Upper lobe of right lung (tissue), 1 donor: ENCODE measurements around the gene ALKBH6. TPM values are rescaled to one million over a fixed set of nuclear protein-coding genes. Genes with fewer than 3 reads are reported as not detected.

Source experiments
- ATAC-seq: fragments of 200-7000 bp; cut with Tn5 transposase; one replicate; pipeline ENCODE4 v1.9.1; 2020; ENCODE audit warnings: mild to moderate bottlenecking, moderate library complexity
- DNase-seq: peaks from one replicate; pipeline ENCODE4 v3.0.0-alpha.2; 2020
- H3K27ac ChIP-seq: fragments of 200-600 bp; one replicate; pipeline ENCODE4 v1.8.0; 2022
- H3K27me3 ChIP-seq: fragments of 200-600 bp; one replicate; pipeline ENCODE4 v1.8.0; 2022; ENCODE audit warnings: mild to moderate bottlenecking
- H3K36me3 ChIP-seq: fragments of 200-600 bp; one replicate; pipeline ENCODE4 v1.8.0; 2022
- H3K4me1 ChIP-seq: fragments of 200-600 bp; one replicate; pipeline ENCODE4 v1.8.0; 2022
- H3K4me3 ChIP-seq: fragments of 200-600 bp; one replicate; pipeline ENCODE4 v1.8.0; 2022; ENCODE audit warnings: mild to moderate bottlenecking
- H3K9me3 ChIP-seq: fragments of 200-600 bp; one replicate; pipeline ENCODE4 v1.8.0; 2022
- intact Hi-C: fragments of 100-400 bp; cut with DNase I; formaldehyde crosslinking; loops from one replicate; pipeline ENCODE4 v1.11.0; 2022
- total RNA-seq: library from RNA; stranded (reverse); fragmentation: NEBNext Ultra II Directional; extraction: Animal tissue kit (Norgen Biotek cat#: 25700); gene quantifications from one replicate; pipeline ENCODE4 v1.2.1, GENCODE V29; 2021
- TF ChIP-seq, protein P1 (sequence below): fragments of 200-600 bp; IDR thresholded peaks from one replicate; pipeline ENCODE4 v1.8.0; 2022; ENCODE audit warnings: antibody characterized with exemption
- donor health status: DM: no; HTN: yes; CAD: no; lungs with severe emphysema.

The ALKBH6 gene
- total RNA-seq, 1 donor from 2014 or later = 18.7 TPM

DNA sequence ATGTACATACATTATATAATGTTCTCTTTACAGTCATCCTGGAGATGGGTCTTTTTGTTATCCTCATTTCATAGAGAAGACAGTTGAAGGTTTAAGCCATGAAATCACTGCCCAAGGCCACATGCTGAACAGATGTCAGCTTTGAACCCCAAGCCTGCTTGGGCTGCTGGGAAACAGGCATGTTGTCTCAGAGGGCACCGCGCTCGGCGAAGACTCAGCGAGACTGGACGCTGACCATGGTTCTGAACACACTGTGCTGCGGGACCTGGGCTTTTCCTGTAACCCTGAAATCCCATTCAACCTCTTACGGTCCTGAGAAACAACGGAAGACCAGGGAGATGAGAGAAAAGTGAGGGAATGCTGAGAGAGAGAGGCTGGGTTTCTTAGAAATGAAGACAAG lies 50.5 kb downstream of the ALKBH6 start:
- peaks cover 8% of the 10 kb centered on the region for H3K4me1 ChIP-seq
- DNase-seq = no peak
- H3K27me3 ChIP-seq = peaks cover 43% of the 10 kb centered on the region
- TF ChIP-seq, protein P1, sequence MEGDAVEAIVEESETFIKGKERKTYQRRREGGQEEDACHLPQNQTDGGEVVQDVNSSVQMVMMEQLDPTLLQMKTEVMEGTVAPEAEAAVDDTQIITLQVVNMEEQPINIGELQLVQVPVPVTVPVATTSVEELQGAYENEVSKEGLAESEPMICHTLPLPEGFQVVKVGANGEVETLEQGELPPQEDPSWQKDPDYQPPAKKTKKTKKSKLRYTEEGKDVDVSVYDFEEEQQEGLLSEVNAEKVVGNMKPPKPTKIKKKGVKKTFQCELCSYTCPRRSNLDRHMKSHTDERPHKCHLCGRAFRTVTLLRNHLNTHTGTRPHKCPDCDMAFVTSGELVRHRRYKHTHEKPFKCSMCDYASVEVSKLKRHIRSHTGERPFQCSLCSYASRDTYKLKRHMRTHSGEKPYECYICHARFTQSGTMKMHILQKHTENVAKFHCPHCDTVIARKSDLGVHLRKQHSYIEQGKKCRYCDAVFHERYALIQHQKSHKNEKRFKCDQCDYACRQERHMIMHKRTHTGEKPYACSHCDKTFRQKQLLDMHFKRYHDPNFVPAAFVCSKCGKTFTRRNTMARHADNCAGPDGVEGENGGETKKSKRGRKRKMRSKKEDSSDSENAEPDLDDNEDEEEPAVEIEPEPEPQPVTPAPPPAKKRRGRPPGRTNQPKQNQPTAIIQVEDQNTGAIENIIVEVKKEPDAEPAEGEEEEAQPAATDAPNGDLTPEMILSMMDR = no peak
- no peak overlapping the region for H3K4me3 ChIP-seq
- intact Hi-C loops = no loop called here
- no peaks in the 10 kb centered on the region for H3K9me3 ChIP-seq
- H3K36me3 ChIP-seq = no peaks in the 10 kb centered on the region
- H3K27ac ChIP-seq = no peak overlapping the region
- peak; percentile 17 for ATAC-seq

DNA sequence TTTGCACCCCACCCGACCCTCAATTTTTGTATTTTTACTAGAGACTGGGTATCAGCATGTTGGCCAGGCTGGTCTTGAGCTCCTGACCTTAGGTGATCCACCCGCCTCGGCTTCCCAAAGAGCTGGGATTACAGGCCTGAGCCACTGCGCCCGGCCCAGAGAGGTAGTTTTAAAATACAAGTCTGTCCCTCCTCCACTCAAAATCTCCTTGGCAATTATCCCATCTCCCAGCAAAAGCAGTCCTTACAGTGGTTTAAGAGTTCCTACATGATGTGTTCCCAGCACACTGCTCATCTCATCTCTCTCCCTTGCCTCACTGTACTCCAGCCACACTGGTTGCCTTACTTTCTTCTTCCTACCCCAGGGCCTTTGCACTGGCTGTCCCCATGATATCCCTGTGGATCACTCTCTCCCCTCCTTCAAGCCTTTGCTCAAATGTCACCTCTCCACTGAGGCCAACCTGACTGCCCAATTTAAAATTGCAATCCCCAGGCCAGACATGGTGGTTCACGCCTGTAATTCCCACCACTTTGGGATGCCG lies 53.5 kb downstream of the ALKBH6 start:
- no peak for DNase-seq
- intact Hi-C loops = no loop called here
- no peak overlapping the region for H3K4me3 ChIP-seq
- no peaks in the 10 kb centered on the region for H3K9me3 ChIP-seq
- ATAC-seq = no peak
- H3K4me1 ChIP-seq = peaks cover 8% of the 10 kb centered on the region
- no peak overlapping the region for H3K27ac ChIP-seq
- TF ChIP-seq, protein P1 = no peak
- H3K36me3 ChIP-seq = no peaks in the 10 kb centered on the region
- H3K27me3 ChIP-seq = peaks cover 43% of the 10 kb centered on the region

DNA sequence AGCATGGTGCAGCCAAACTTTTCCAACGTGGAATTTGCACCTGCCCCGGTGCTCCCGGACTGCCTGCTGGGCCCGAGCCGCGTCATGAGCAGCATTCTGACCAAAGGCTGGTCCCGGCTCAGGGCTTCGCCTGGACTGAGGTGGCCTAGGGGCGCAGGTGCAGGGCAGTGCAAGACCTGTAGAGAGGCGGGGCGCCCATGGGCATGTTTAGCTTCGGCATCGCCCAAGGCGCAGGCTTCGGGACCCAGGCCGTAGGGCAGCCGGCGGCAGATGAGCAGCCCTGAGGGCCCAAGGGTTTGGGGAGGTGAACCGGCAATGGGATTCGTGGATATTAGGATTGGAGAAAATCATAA lies 54.1 kb downstream of the ALKBH6 start:
- TF ChIP-seq, protein P1 = no peak
- ATAC-seq = no peak
- Histone ChIP-seq H3K27ac (no peak overlapping the region), H3K36me3 (no peaks in the 10 kb centered on the region), H3K9me3 (no peaks in the 10 kb centered on the region), H3K4me3 (no peak overlapping the region), H3K27me3 (peaks cover 40% of the 10 kb centered on the region), H3K4me1 (peaks cover 8% of the 10 kb centered on the region)
- intact Hi-C loops = no loop called here
- DNase-seq = no peak

Other genes with a start within 250 kb of the ALKBH6 start
- 6.8 TPM for gene ARHGAP33, start 238.6 kb downstream of the ALKBH6 start, total RNA-seq
- gene PRODH2, start 201.4 kb downstream of the ALKBH6 start, total RNA-seq = not detected
- not detected for gene NPHS1, start 161.7 kb downstream of the ALKBH6 start, total RNA-seq
- gene KIRREL2, start 157.3 kb downstream of the ALKBH6 start, total RNA-seq = not detected
- 7.0 TPM for gene APLP1, start 145.6 kb downstream of the ALKBH6 start, total RNA-seq
- 19.5 TPM for gene NFKBID, start 113.7 kb downstream of the ALKBH6 start, total RNA-seq
- gene HCST, start 111.7 kb downstream of the ALKBH6 start, total RNA-seq = 44.0 TPM
- 367 TPM for gene TYROBP, start 105.9 kb downstream of the ALKBH6 start, total RNA-seq
- gene LRFN3, start 77.8 kb downstream of the ALKBH6 start, total RNA-seq = 10.5 TPM
- 14.2 TPM for gene SDHAF1, start 19.0 kb downstream of the ALKBH6 start, total RNA-seq
- 8.1 TPM for gene SYNE4, start 5.4 kb downstream of the ALKBH6 start, total RNA-seq
- 10.5 TPM for gene CLIP3, start 18.7 kb upstream of the ALKBH6 start, total RNA-seq
- 5.2 TPM for gene THAP8, start 40.1 kb upstream of the ALKBH6 start, total RNA-seq
- 0.93 TPM for gene WDR62, start 40.7 kb upstream of the ALKBH6 start, total RNA-seq
- gene OVOL3, start 96.9 kb upstream of the ALKBH6 start, total RNA-seq = not detected
- 37.6 TPM for gene POLR2I, start 100.7 kb upstream of the ALKBH6 start, total RNA-seq
- 82.2 TPM for gene TBCB, start 101.3 kb upstream of the ALKBH6 start, total RNA-seq
- gene CAPNS1, start 125.9 kb upstream of the ALKBH6 start, total RNA-seq = 582 TPM
- 79.4 TPM for gene COX7A1, start 138.2 kb upstream of the ALKBH6 start, total RNA-seq
- 6.4 TPM for gene ZNF565, start 200.5 kb upstream of the ALKBH6 start, total RNA-seq
- gene ZNF146, start 200.9 kb upstream of the ALKBH6 start, total RNA-seq = 41.2 TPM